ENCODE measurements around the gene ZNF423.

ZNF423 gene

GRCh38 chr16:49632086-49632794 is 223.7 kb downstream of the ZNF423 start:
- in situ Hi-C loops (cut with MboI; ENCODE audit: low sequenced_read_pairs), result no loop called here

GRCh38 chr16:49631187-49632041 is 224.5 kb downstream of the ZNF423 start:
- in situ Hi-C loops (cut with MboI; ENCODE audit: low sequenced_read_pairs), result no loop called here

- in situ Hi-C loops (cut with MboI; ENCODE audit: low sequenced_read_pairs), result no loop called here
Observed at GRCh38 chr16:49630783-49631182, 225.1 kb downstream of the ZNF423 start.

- in situ Hi-C loops (cut with MboI; ENCODE audit: low sequenced_read_pairs), result no loop called here
Observed at GRCh38 chr16:49629851-49630250, 226.1 kb downstream of the ZNF423 start.

GRCh38 chr16:49628148-49628547 is 227.8 kb downstream of the ZNF423 start:
- in situ Hi-C loops (cut with MboI; ENCODE audit: low sequenced_read_pairs), result no loop called here

- in situ Hi-C loops (cut with MboI; ENCODE audit: low sequenced_read_pairs), result no loop called here
Observed at GRCh38 chr16:49625311-49626065, 230.4 kb downstream of the ZNF423 start.

GRCh38 chr16:49623501-49624266 is 232.2 kb downstream of the ZNF423 start:
- in situ Hi-C loops (cut with MboI; ENCODE audit: low sequenced_read_pairs), result no loop called here

GRCh38 chr16:49622421-49623402 is 233.2 kb downstream of the ZNF423 start:
- in situ Hi-C loops (cut with MboI; ENCODE audit: low sequenced_read_pairs), result no loop called here

GRCh38 chr16:49622084-49622390 is 233.9 kb downstream of the ZNF423 start:
- in situ Hi-C loops (cut with MboI; ENCODE audit: low sequenced_read_pairs), result no loop called here

- in situ Hi-C loops (cut with MboI; ENCODE audit: low sequenced_read_pairs), result no loop called here
Observed at GRCh38 chr16:49621241-49622083, 234.4 kb downstream of the ZNF423 start.

GRCh38 chr16:49620869-49621240 is 235.1 kb downstream of the ZNF423 start:
- in situ Hi-C loops (cut with MboI; ENCODE audit: low sequenced_read_pairs), result no loop called here

- in situ Hi-C loops (cut with MboI; ENCODE audit: low sequenced_read_pairs), result no loop called here
Observed at GRCh38 chr16:49620158-49620868, 235.6 kb downstream of the ZNF423 start.

- in situ Hi-C loops (cut with MboI; ENCODE audit: low sequenced_read_pairs), result no loop called here
Observed at GRCh38 chr16:49619811-49620157, 236.1 kb downstream of the ZNF423 start.

GRCh38 chr16:49618955-49619354 is 237.0 kb downstream of the ZNF423 start:
- in situ Hi-C loops (cut with MboI; ENCODE audit: low sequenced_read_pairs), result no loop called here

- in situ Hi-C loops (cut with MboI; ENCODE audit: low sequenced_read_pairs), result no loop called here
Observed at GRCh38 chr16:49617710-49618330, 238.1 kb downstream of the ZNF423 start.

GRCh38 chr16:49617016-49617629 is 238.8 kb downstream of the ZNF423 start:
- in situ Hi-C loops (cut with MboI; ENCODE audit: low sequenced_read_pairs), result no loop called here

GRCh38 chr16:49615576-49615975 is 240.3 kb downstream of the ZNF423 start:
- in situ Hi-C loops (cut with MboI; ENCODE audit: low sequenced_read_pairs), result no loop called here

All from HL-60/S4 (cell line).